IMR-90 (cell line): ENCODE data around the gene KLK10. TPM values are rescaled to one million over a fixed set of nuclear protein-coding genes. Genes with fewer than 3 reads are reported as not detected.

Experiments used
- ATAC-seq: fragments of 200-7000 bp; cut with Tn5 transposase; 2 replicates; pipeline ENCODE4 v1.9.1; 2020; ENCODE audit warnings: low read depth, mild to moderate bottlenecking, moderate library complexity
- BruUV-seq: library from RNA; stranded (reverse); fragments of 400-500 nt; replicated peaks from 2 replicates; lab custom pipeline; 2021; lab: Mats Ljungman, UMichigan
- CTCF ChIA-PET: fragments of 300-600 bp; formaldehyde crosslinking; extraction: SDS; loops from one replicate; lab custom pipeline; 2021; ENCODE audit warnings: antibody characterized with exemption; lab: Yijun Ruan, JAX
- POLR2A ChIA-PET: fragments of 300-600 bp; sonication (Branson Sonifier 250); formaldehyde crosslinking; loops from one replicate; lab custom pipeline; 2022; ENCODE audit warnings: antibody characterized with exemption; ENCODE audit not compliant: unreplicated experiment; lab: Charles Lee
- DNase-seq: peaks from one replicate; pipeline ENCODE4 v3.0.0; 2013
- H2AFZ ChIP-seq: replicated peaks from 2 replicates; pipeline ENCODE3; 2013; ENCODE audit warnings: low read length, mild to moderate bottlenecking; ENCODE audit not compliant: poor library complexity
- H2AK5ac ChIP-seq: 2 replicates; pipeline ENCODE4 v1.6.1; 2013; ENCODE audit warnings: low read depth, low read length, inconsistent platforms
- H2AK9ac ChIP-seq: replicated peaks from 2 replicates; pipeline ENCODE3; 2013; ENCODE audit warnings: mild to moderate bottlenecking, low read depth, low read length, moderate library complexity; ENCODE audit not compliant: poor library complexity
- H2BK120ac ChIP-seq: 2 replicates; pipeline ENCODE4 v1.6.1; 2013; ENCODE audit warnings: low read depth, low read length, inconsistent platforms
- H2BK15ac ChIP-seq: 3 replicates; pipeline ENCODE4 v1.6.1; 2013; ENCODE audit warnings: low read depth, low read length, inconsistent platforms
- H2BK20ac ChIP-seq: 2 replicates; pipeline ENCODE4 v1.6.1; 2013; ENCODE audit warnings: low read depth, mild to moderate bottlenecking, inconsistent platforms, low read length, moderate library complexity
- H2BK5ac ChIP-seq: 2 replicates; pipeline ENCODE4 v1.6.1; 2013; ENCODE audit warnings: mild to moderate bottlenecking, low read depth, low read length, inconsistent platforms; ENCODE audit not compliant: poor library complexity, severe bottlenecking
- H3K14ac ChIP-seq: replicated peaks from 2 replicates; pipeline ENCODE4 v1.6.1; 2013; ENCODE audit warnings: low read depth, low read length, inconsistent platforms
- H3K18ac ChIP-seq: 2 replicates; pipeline ENCODE4 v1.6.1; 2013; ENCODE audit warnings: low read depth, low read length, control low read depth
- H3K23ac ChIP-seq: 2 replicates; pipeline ENCODE4 v1.6.1; 2013; ENCODE audit warnings: low read depth, low read length, inconsistent platforms
- H3K27ac ChIP-seq: 2 replicates; pipeline ENCODE4 v1.5.1; 2013; ENCODE audit warnings: mild to moderate bottlenecking, control low read depth, low read length; ENCODE audit not compliant: insufficient read depth
- H3K27me3 ChIP-seq: 2 replicates; pipeline ENCODE4 v1.6.1; 2013; ENCODE audit warnings: low read length; ENCODE audit not compliant: control insufficient read depth, insufficient read depth
- H3K36me3 ChIP-seq: 2 replicates; pipeline ENCODE4 v1.6.1; 2013; ENCODE audit warnings: low read length, mixed read lengths; ENCODE audit not compliant: control insufficient read depth, insufficient read depth
- H3K4ac ChIP-seq: 2 replicates; pipeline ENCODE4 v1.6.1; 2013; ENCODE audit warnings: low read depth, low read length, inconsistent platforms
- H3K4me1 ChIP-seq: 2 replicates; pipeline ENCODE4 v1.6.1; 2013; ENCODE audit warnings: low read length, mixed read lengths; ENCODE audit not compliant: control insufficient read depth, insufficient read depth
- H3K4me2 ChIP-seq: 2 replicates; pipeline ENCODE4 v1.6.1; 2013; ENCODE audit warnings: low read depth, mild to moderate bottlenecking, control low read depth, low read length, moderate library complexity
- H3K4me3 ChIP-seq: 2 replicates; pipeline ENCODE4 v1.5.1; 2013; ENCODE audit warnings: low read depth, mild to moderate bottlenecking, control low read depth, low read length, moderate library complexity; ENCODE audit not compliant: insufficient read depth
- H3K56ac ChIP-seq: 2 replicates; pipeline ENCODE4 v1.6.1; 2013; ENCODE audit warnings: low read length, inconsistent platforms; ENCODE audit not compliant: insufficient read depth; ENCODE audit errors: extremely low read depth
- H3K79me1 ChIP-seq, 2 experiments: 2 replicates each; pipeline ENCODE4 v1.6.1; 2013; ENCODE audit warnings: low read length in 2 of 2, inconsistent platforms in 1 of 2, low read depth in 1 of 2
- H3K9ac ChIP-seq: 2 replicates; pipeline ENCODE4 v1.6.1; 2013; ENCODE audit warnings: low read depth, low read length, control low read depth
- H3K9me1 ChIP-seq: 2 replicates; pipeline ENCODE4 v1.6.1; 2013; ENCODE audit warnings: low read length, inconsistent platforms; ENCODE audit not compliant: insufficient read depth
- H3K9me3 ChIP-seq: 2 replicates; pipeline ENCODE4 v1.6.1; 2013; ENCODE audit warnings: low read length; ENCODE audit not compliant: control insufficient read depth, insufficient read depth
- H4K20me1 ChIP-seq: 2 replicates; pipeline ENCODE4 v1.6.1; 2013; ENCODE audit warnings: low read length, inconsistent platforms; ENCODE audit not compliant: insufficient read depth
- H4K5ac ChIP-seq: 2 replicates; pipeline ENCODE4 v1.6.1; 2013; ENCODE audit warnings: mild to moderate bottlenecking, low read depth, low read length, control low read depth
- H4K8ac ChIP-seq, 2 experiments: 2 replicates each; pipeline ENCODE4 v1.6.1; 2013; ENCODE audit warnings: low read depth in 2 of 2, low read length in 2 of 2, control low read depth in 1 of 2, inconsistent platforms in 1 of 2
- H4K91ac ChIP-seq: 2 replicates; pipeline ENCODE4 v1.6.1; 2013; ENCODE audit warnings: low read depth, low read length, inconsistent platforms; ENCODE audit not compliant: insufficient read depth
- BHLHE40 ChIP-seq: fragments of 150-350 bp; IDR thresholded peaks from 2 replicates; pipeline ENCODE4 v1.6.1; 2016; ENCODE audit warnings: mild to moderate bottlenecking, low read depth, low read length
- CEBPB ChIP-seq: IDR thresholded peaks from 2 replicates; pipeline ENCODE4 v1.6.1; 2012; ENCODE audit warnings: low read depth, low read length, improper control_type of control experiment
- CHD1 ChIP-seq: IDR thresholded peaks from 2 replicates; pipeline ENCODE4 v1.6.1; 2012; ENCODE audit warnings: low read depth, low read length, improper control_type of control experiment
- CTCF ChIP-seq: conservative IDR thresholded peaks from 2 replicates; pipeline ENCODE4 v1.5.1; 2012; ENCODE audit warnings: mild to moderate bottlenecking, low read depth, low read length, improper control_type of control experiment
- ELK1 ChIP-seq: fragments of 150-350 bp; IDR thresholded peaks from 2 replicates; pipeline ENCODE4 v1.6.1; 2016; ENCODE audit warnings: low read depth, mild to moderate bottlenecking, low read length, moderate library complexity, borderline replicate concordance
- FOS ChIP-seq: fragments of 150-350 bp; IDR thresholded peaks from 2 replicates; pipeline ENCODE4 v1.6.1; 2016; ENCODE audit warnings: low read depth, low read length
- MAFK ChIP-seq: IDR thresholded peaks from 2 replicates; pipeline ENCODE4 v1.6.1; 2012; ENCODE audit warnings: low read depth, low read length, improper control_type of control experiment
- MAZ ChIP-seq: IDR thresholded peaks from 2 replicates; pipeline ENCODE4 v1.6.1; 2012; ENCODE audit warnings: low read depth, mild to moderate bottlenecking, low read length, improper control_type of control experiment, moderate library complexity, borderline replicate concordance
- MXI1 ChIP-seq: IDR thresholded peaks from 2 replicates; pipeline ENCODE4 v1.6.1; 2012; ENCODE audit warnings: low read depth, mild to moderate bottlenecking, low read length, moderate library complexity, borderline replicate concordance
- NFE2L2 ChIP-seq: fragments of 150-350 bp; IDR thresholded peaks from 2 replicates; pipeline ENCODE4 v1.6.1; 2016; ENCODE audit warnings: low read depth, mild to moderate bottlenecking, low read length
- POLR2A ChIP-seq: IDR thresholded peaks from 2 replicates; pipeline ENCODE4 v1.6.1; 2012; ENCODE audit warnings: mild to moderate bottlenecking, low read depth, low read length
- RAD21 ChIP-seq: IDR thresholded peaks from 2 replicates; pipeline ENCODE4 v1.6.1; 2012; ENCODE audit warnings: low read length, improper control_type of control experiment
- RCOR1 ChIP-seq: IDR thresholded peaks from 2 replicates; pipeline ENCODE4 v1.6.1; 2012; ENCODE audit warnings: mild to moderate bottlenecking, low read length, improper control_type of control experiment; ENCODE audit not compliant: insufficient replicate concordance
- RFX5 ChIP-seq: IDR thresholded peaks from 2 replicates; pipeline ENCODE4 v1.8.0; 2012; ENCODE audit warnings: low read depth, mild to moderate bottlenecking, low read length, moderate library complexity
- SMC3 ChIP-seq: fragments of 150-350 bp; IDR thresholded peaks from 2 replicates; pipeline ENCODE4 v1.6.1; 2016; ENCODE audit warnings: low read depth, mild to moderate bottlenecking, antibody characterized with exemption, low read length, moderate library complexity
- USF2 ChIP-seq: fragments of 150-350 bp; IDR thresholded peaks from 2 replicates; pipeline ENCODE4 v1.6.1; 2017; ENCODE audit warnings: mild to moderate bottlenecking, antibody characterized with exemption, low read length, low read depth
- dilution Hi-C: fragments of 300-500 bp; cut with HindIII; formaldehyde crosslinking; loops from one replicate; pipeline ENCODE4 v1.14.3; 2018; ENCODE audit warnings: low sequenced_read_pairs; ENCODE audit not compliant: unreplicated experiment
- in situ Hi-C: fragments of 300-500 bp; cut with MboI; formaldehyde crosslinking; loops from 3 replicates; pipeline ENCODE4 v1.14.3; 2019; ENCODE audit warnings: low sequenced_read_pairs, inconsistent platforms, mixed read lengths
- intact Hi-C: fragments of 100-400 bp; cut with micrococcal nuclease; formaldehyde crosslinking; loops from 2 replicates; pipeline ENCODE4 v1.10.0; 2022
- polyA plus RNA-seq, 3 experiments: library from polyadenylated mRNA; depleted of rRNA; stranded (reverse); fragments of >200 nt; gene quantifications; 2 replicates each; pipeline ENCODE4 v1.2.3, GENCODE V29; 2012; ENCODE audit warnings: low replicate concordance in 1 of 3
- total RNA-seq: library from RNA; depleted of rRNA; stranded (reverse); fragments of >200 nt; gene quantifications from 2 replicates; pipeline ENCODE4 v1.2.3, GENCODE V29; 2012

KLK10 gene
- total and polyA plus RNA-seq, 2 of the 4 experiments (the other 2 are of a cell fraction) = not detected

- Histone ChIP-seq H2AK9ac (no peak overlapping the region), H3K4me2 (no peak overlapping the region), H3K14ac (no peak overlapping the region), H3K9ac (no peak overlapping the region), H3K27ac (no peak overlapping the region), H3K79me1 (no peaks in the 10 kb centered on the region), H3K4me1 (no peaks in the 10 kb centered on the region), H3K23ac (no peak overlapping the region), H4K8ac (no peak overlapping the region), H3K9me1 (no peaks in the 10 kb centered on the region), H2AK5ac (no peak overlapping the region), H4K5ac (no peak overlapping the region), H2BK20ac (no peak overlapping the region), H4K91ac (no peak overlapping the region), H2BK120ac (no peak overlapping the region), H2AFZ (no peak overlapping the region), H3K27me3 (no peaks in the 10 kb centered on the region), H3K36me3 (no peaks in the 10 kb centered on the region), H3K18ac (no peak overlapping the region), H3K4me3 (no peak overlapping the region), H2BK5ac (no peak overlapping the region), H3K56ac (no peak overlapping the region), H3K4ac (no peak overlapping the region), H2BK15ac (no peak overlapping the region), H4K20me1 (no peaks in the 10 kb centered on the region), H3K9me3 (0 out of 2 replicates have a peak, but pooled peaks cover 2% of the 10 kb centered on the region)
- dilution Hi-C loops = no loop called here
- POLR2A ChIA-PET = no interaction called here
- BruUV-seq = no TSS peak
- CTCF ChIA-PET = no interaction called here
- ATAC-seq = no peak
- DNase-seq = no peak
- in situ Hi-C loops = no loop called here
- intact Hi-C loops = no loop called here
- TF ChIP-seq NFE2L2 (no peak), ELK1 (no peak), FOS (no peak), MXI1 (no peak), MAFK (no peak), CEBPB (no peak), USF2 (no peak), RFX5 (no peak), MAZ (no peak), SMC3 (no peak), CTCF (no peak), POLR2A (no peak), CHD1 (no peak), BHLHE40 (no peak), RCOR1 (no peak), RAD21 (no peak)
These were observed 36.4 kb upstream of the KLK10 start for GRCh38 chr19:51055866-51056265.
